CD4-positive, alpha-beta T cell treated with Interferon alpha-2 for 1 hour (primary cell): Measurements from ENCODE around the gene PIEZO2.
A peak's percentile ranks its signal among the peaks of the same experiment; 100 is the strongest.

Experiments used
- DNase-seq, 2 donors: peaks; one replicate each; pipeline ENCODE4 v3.0.0-alpha.2; 2020 to 2022

The PIEZO2 gene

DNA sequence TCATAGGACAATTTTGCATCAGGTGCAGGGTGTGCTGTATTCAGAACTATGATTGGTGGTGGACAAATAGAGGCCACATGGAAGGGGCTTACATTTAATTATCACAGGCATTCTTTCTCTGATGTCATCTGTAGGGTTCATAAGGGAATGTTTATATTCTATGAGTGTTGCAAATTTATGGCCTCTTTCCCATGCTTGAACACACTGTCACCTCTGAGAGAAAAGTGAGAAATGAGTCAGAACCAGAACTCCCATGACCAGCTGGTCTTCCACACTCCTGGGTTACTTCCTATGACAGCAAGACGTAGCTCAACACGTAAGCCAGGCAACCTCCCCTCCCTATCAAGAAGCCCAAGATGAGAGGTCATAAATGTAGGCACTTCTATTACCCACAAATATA lies 310.8 kb downstream of the PIEZO2 start:
- no peak for DNase-seq

DNA sequence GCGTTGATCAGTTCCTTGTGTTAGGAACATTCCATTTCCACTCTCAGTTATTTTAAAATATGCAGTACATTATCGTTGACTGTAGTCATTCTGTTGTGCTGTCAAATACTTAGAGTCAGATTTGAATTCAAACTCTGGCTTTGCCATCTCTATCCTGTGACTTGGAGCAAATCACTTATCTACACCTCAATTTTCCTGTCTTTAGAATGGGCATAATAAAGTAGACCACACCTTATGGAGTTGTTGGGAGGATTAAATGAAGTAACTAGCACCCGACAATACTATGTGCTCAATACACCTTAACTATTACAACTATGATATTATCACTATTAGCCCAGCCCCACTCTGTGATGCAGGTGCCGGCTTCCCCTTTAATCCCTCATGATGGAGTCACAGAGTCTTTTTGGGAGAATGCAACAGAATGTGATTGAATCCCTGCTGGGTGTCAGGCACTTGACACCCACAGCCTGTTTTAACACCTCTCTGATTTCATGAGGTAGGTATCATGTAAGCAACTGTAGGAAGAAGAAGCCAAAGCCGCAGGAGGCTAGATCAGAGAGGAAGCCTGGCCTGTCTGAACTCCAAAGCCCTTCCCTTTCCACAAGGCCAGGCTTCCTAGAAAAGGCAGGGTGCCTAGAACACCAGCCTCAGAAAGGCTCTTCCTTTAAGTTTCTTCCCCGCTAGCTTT lies 315.1 kb downstream of the PIEZO2 start:
- DNase-seq: no peak

DNA sequence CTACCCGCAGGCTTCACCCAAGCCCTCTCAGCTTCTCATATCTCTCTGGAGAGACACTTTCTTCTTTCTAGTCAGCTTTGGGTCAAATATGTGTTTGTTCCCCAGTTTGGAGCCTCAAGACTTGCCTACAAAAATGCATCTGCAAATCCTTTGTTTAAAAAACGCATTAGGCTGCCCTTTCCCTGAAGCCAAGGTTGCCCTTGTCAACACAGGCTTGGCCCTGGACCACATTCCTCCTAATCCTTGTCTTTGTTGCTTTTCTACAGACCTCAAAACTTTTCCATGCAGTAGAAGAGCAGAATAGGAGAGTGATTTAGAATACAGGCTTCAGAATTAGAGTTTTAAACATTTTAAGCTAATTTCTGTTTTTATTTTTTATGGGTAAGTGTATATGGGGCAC lies 315.7 kb downstream of the PIEZO2 start:
- DNase-seq: no peak

DNA sequence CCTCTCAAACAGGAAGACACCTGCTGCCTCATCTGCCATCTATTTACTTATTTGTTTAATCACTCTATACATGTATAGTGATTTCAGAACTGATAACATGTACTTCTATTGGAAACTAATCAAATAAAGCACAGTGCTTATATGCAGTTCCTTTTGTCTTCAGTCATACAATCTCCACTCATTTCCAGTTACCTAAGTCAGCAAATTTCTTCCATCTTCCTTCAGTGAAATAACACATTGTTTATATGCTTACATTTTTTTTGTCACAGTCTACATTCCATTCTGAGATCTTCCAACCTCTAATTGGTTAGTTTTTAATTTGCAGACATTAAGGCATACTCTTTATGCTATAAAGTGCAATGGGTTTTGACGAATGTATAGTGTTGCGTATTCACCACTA lies 323.0 kb downstream of the PIEZO2 start:
- DNase-seq: no peak

DNA sequence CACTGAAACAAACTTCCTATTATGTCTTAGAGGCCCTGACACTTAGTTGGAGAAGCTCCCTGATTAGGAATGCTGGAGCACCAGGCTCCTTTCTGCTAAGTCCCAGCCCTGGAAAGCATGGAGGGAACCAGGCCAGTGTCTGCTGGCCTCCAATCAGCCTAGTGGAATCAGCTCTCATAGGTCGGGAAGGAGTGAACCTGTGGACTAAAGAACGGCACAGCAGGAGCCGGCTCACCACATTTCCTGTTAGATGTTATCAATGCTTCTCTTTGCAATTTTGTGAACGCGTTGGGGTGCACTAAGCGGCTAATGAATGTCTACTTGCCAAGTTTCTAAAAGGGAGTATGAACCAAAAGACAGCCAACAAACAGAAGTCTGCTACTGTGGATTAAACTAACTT lies 326.9 kb downstream of the PIEZO2 start:
- no peak for DNase-seq

DNA sequence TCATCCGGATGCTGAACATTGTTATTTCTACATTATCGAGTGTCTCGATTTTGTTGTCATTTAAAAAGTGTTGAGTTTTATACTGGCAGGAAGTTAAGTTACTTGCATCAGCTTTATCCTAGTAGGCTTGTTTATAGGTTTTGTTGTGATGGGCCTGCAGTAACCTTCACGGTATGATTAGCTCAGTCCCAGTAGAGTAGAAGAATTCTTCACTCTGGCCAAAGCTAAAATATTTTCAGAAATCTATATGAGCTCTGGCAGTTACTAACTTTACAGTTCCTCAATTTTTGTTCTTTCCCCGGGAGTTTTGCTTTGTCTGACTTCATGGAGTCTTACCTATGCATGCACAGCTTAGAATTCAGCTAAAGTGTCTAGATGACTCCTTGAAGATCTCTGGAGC lies 328.7 kb downstream of the PIEZO2 start:
- no peak for DNase-seq

DNA sequence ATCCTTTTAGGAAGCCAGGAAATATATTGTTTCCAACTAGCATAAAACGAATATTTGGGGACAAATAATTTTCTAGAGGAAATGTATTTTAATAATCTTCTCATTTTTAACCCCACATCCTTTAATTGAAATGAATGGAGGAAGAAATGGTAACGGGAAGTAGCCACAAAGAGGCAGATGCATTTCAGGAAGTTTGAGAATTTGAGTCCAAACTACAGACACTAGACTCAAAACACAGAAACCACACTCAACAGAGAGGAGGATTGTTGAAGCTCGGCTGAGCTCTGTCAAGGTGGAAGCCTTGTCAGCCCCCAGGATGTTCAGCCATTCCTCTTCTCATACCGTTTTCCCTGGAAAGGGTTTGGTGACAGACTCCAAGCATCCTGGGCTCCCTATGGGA lies 335.0 kb downstream of the PIEZO2 start:
- DNase-seq: no peak

DNA sequence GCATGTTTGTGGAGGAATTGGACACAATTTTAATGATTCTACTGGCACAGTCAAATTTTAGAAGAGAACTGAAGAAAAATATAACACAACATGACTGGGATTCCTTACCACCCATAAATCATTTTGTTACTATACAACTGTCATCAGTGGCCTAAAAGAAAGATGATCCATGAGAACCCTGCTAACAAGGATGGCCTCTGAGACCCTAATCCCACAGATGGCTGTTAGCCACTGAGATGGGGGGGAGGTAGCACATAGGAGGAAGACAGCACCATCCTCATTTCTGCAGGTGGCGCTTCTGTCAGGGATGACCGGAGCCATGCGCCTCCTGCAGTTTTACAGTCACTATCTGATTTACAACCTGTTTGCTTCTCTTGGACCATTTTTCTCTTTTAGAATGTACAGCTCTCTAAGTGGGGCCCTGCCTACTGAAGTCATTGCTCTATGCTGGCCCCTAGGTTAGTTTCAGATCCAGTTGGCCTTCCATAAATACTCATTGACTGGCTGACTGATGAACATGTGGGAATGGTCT lies 343.7 kb downstream of the PIEZO2 start:
- DNase-seq: no peak

DNA sequence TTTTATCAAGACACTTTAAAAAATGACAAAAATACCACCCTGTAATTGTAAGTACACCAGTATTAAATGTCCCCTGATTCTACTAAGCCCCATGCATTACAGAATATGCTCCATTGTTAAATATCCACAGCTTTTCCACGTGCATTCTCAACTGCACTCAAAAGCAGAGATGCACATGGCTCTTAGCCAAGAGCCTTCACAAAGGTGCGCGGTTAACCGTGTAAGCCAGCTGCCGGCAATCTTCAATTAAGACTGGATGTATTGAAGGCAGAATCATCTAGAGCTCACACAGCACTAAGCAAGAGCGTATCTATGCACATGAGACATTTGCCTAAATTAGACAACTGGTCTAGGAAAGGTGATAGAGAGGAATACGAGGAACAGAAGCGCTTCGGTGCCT lies 345.2 kb downstream of the PIEZO2 start:
- no peak for DNase-seq

DNA sequence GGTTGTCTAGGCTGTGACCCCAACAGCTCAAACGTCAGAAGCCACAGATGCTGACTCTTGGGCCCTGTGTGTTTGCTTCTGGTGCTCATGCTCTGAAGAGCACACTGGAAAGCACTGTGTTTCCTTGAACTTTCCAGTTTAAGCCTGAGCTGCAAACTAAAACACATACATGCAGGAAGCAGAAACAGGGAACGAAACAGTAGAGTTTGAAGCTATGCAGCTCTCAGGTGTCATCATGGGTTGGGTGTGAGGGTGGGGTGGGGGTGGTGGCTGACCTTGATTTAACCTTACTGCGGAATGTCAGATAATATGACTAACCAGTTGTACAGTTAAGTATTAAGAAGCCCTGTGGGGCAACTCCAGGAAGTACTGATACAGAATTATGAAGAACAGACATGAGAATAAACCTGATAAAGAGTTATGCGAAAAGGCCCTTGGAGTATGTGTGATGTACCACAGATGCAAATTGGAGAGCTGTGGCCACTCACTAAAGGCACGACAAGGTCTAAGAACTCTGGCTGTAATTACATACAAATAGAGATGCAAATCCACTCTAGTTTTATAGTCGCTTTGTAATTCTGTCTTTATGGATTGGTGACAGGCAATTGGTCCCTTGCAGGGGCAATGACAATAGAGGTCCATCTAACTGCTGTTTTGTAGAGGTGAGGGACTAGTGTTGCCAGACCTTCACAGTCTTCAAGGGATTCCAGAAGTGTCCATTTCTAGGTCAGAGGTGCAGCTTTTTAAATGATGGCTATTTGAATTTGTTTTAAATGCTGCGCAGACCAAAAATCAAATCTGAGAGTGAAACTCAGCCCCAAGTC lies 350.4 kb downstream of the PIEZO2 start:
- DNase-seq: no peak

DNA sequence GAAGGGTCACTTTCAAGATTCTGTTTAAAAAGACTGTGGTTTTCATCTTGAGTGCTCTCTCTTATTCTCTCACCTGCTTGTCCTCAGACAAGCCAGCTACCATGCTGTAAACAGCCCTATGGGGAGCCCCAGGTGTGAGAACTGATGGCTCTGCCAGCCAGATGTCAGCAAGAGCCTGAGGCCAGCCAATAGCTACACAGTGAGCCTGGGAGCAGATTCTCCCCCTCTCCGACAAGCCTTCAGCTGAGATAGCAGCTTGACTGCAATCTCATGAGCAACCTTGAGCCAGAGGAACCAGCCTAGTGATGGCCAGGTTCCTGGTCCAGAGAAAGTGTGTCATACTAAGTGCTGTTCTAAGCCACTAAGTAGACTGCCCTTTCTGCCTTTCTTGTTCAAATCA lies 351.5 kb downstream of the PIEZO2 start:
- no peak for DNase-seq

DNA sequence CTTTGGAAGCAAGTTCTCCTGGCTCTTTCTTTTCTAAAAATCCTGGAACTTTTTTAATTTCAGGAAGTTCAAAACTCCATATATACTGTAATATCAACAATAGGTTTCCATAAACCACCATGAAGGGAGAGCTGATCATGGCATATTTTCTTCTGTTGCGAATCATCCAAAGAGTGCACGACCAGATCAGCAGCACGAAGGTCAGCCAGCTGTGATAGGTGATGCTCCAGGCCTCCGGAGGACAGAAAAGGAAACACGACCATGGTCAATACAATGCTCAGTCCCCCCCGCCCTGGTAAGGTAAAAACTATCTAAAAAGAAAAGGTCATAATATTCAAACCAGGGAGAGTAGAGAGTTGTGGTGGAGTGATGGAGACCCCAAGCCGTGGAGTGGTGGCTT lies 354.6 kb downstream of the PIEZO2 start:
- DNase-seq: no peak

DNA sequence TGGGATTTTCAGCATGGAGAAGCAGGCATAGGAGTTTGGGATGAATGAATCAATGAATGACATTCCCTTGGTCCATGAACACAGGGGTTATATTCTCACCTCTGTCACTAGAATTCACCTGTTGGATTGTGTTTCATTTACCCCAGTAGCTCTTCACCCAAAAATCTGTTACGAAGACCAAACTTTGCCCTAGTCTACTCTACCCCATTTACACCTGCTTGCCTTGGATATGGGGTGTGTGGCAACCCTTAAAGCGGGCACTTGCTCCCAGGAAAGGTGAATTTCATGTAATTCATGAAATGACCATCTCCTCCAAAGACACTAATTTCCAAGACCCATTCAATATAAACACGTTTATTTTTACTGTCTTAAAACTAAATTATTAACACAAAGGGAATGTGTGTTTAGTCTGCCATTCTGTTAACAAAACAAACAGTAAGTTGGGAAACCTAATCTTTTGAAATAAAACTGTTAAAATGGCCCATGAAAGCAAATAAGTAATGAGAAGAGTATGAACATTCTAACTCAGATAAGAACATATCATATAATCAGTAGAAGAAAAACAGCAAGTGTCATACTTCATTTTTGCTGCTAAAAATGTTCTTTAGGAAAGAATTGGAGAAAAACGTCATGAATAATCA lies 355.5 kb downstream of the PIEZO2 start:
- DNase-seq: no peak

DNA sequence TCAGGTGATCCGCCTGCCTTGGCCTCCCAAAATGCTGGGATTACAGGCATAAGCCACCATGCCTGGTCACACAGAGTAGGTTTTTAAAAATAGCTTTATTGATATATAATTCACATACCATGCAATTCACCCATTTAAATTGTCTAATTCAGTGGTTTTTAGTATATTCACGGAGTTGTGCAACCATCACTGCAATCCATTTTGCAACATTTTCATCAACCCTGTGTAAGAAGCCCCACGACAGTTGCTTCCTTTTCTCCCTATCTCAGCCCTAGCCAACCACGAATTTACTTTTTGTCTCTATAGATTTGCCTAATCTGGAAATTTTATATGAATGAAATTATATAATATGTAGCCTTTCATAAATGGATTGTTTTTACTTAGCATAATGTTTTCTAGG lies 357.2 kb downstream of the PIEZO2 start:
- no peak for DNase-seq

DNA sequence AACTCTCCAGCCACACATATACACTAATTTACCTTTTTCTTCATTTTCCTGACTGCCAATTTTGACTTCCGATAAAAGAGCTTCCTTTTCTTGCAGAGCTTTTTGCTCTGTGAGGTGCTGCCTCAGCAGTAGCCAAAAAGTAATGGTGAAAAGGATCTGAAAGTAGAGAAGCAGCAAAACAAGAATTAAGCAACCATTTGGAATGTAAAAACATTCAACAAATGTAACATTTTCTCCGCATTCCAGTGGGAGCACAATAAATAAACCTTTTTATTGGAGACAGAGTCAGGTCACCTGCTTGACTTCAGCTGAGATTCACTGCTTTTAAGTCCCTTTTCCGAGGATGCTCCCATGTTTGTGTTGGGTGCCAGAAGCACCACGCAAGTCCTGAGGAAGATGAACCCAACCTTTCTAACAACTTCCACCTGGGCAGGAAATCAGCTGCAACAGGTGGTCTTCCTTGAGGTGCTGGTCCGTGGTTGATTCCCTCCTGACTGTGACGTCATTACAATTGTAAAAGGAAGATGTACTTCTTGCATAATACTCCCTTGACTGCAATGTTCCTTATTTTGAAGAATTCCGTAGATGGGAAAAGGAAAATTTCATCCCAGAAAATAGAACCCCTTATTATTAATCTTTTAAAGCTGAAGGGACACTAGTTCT lies 358.1 kb downstream of the PIEZO2 start:
- no peak for DNase-seq

DNA sequence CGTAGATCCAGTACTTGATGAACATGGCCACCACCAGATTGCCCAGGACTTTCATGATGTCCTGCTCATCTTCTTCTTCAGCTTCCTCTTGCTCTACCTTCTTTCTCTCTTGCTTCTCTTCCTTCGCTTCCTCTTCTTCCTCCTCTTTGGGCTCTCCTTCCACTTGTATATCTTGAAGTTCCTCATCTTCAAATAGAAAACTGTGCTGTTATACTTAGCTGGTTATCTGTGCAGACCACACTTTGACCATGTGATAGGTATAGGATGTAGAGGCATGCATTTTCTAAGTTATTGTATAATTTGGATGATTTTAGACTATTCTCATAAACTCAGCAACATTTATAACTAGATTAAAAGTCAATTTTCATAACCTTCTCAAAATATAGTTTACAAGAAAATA lies 360.2 kb downstream of the PIEZO2 start:
- DNase-seq: no peak

DNA sequence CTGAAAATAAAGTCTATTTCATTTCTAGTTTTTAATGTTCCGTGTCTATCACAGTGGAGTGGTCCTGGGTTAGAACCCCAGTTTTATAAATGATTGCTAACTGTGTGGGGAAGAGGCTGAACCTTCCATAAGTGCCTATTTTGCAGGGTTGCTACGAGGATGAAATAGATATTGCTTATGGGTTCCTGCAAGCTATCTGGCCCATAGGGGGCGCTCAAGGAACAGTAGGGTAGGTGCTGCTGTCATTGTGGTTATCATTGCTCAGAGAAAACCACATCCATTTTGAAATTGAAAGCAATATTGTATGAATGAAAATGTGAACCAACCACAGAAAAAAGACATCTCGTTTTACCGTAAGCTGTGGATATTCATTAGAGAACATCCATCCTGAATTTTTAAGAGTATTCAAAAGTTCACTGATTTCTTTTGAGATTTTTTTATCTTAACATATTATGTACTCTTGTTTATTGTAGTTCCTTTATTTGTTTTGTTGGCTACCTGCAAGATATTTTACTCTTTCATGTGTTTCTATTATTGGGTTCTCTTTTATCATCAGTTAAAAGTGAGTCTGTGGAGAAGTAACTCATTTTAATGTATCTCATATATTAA lies 362.0 kb downstream of the PIEZO2 start:
- DNase-seq: peak; percentile 76 to 82

DNA sequence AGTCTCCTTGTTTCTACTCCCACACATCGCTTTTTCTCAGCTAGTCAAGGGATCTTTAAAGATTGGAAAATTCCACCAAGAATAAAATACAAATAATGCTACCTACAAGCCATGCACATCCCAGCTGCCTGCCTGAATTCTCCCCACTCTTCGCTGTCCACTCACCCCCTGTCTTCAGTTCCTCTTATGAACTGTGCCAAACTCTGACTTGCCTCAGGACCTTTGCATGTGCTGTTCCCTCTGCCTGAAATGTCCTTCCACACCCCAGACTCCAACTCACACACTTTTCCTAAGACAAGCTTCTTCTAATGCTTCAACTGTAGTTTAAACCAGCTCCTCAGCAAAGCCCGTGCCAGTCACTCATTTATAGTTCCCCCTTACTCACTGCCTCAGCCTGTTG lies 363.6 kb downstream of the PIEZO2 start:
- DNase-seq: no peak

DNA sequence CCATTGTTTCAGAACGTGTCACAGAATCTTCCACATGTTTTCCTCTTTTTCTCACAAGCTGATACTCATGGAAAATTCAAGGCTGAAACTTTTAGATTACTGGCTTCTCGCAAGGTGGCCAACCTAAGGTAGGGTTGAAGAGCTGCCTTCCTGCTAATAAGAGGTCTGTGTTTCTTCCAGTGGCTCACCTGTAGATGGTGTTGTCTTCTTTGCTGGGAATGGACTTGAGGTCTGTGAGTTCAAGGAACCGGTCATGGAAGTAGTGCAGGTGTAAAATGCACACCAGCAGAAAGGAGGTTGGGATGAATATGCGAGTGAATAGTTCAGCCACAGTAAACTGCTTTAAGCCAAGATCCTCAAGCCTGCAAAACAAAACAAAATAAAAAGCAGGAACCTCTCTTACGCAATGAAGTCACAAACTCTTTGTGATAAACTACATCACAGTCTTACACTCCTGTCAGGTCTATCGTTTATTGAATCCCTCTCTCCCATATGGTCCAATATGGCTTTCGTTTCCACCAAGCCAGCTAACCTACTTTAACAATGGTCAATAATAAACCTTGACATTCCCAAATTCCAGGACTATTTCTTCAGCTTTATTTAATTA lies 364.7 kb downstream of the PIEZO2 start:
- no peak for DNase-seq

DNA sequence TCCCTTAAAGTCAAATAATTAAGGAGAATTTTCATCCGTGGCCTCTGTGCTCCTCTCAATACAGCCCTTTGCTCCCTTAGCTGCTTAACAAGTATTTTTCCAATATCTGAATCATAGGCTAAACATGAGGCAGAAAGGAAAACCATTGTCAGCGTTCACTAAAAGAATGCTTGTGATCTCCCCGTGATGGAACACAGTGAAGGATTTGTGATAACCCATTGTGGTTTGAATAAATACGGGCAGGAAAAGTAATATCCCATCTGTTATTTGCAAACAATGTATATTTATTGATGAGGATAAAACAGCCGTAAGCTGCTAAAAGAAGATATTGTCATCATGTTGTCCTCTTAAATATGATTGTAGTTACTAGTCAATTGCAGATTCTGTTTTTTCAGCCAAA lies 365.4 kb downstream of the PIEZO2 start:
- no peak for DNase-seq

DNA sequence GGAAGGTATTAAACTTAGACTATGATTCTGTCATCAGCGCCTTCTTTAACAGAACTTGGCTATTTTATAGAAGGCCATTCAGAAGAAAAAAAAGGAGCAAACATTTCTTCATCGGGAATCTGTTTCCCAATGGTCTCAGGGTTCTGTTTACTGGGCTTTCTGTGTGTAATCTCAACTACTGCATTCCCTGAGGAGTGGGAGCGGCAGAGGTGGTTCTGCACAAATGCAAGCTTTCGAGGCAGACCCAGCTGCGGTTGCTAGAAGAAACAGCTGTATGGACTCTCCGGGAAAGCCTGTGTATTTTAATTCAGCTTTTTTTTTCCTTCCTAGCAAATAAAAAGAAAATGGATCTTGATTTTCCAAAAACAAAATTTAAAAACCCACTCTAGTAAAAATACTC lies 372.9 kb downstream of the PIEZO2 start:
- DNase-seq: no peak

DNA sequence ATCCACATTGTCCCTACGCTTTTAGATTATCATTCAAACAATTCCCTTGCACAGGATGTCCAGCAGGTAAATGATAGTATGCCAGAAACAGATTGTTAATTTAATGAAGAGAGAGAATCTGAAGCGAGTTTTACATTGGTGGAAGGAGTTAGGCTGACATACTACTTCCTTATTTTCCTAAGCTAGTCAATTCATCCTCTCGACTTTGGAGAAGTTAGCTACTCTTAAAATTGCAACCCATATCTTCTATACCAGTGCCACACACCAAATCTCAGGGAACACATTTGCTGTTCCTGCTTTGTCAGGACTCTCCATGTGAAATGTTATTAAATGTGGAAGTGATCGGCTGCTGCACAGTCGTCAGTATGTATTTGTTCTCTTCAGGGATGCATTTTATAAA lies 374.3 kb downstream of the PIEZO2 start:
- DNase-seq: no peak
